Spleen (tissue), 3 donors: ENCODE results near the gene OR7G1.

Experiments
- POLR2A ChIP-seq, 3 donors: fragments of 450-650 bp; IDR thresholded peaks; one replicate each; pipeline ENCODE4 v1.5.1; 2017; ENCODE audit warnings: antibody characterized with exemption in 3 of 3, mild to moderate bottlenecking in 1 of 3
- POLR2AphosphoS5 ChIP-seq, 3 donors: sonication (generic); formaldehyde crosslinking; IDR thresholded peaks; one replicate each; pipeline ENCODE4 v1.5.1; 2017; ENCODE audit warnings: antibody characterized with exemption in 3 of 3

GRCh38 chr19:9086761-9087160 is 28.8 kb downstream of the OR7G1 start, which contains the start of gene OR1M1:
- TF ChIP-seq POLR2A (IDR thresholded peaks at IDR 0.05) (no peak), POLR2AphosphoS5 (IDR thresholded peaks at IDR 0.05) (no peak)
